HG03521 (cell line): ENCODE measurements around the gene SERPINA6.
"Not testable (repeated sequence)": the region's sequence is repeated elsewhere in the genome, so short reads cannot be mapped to it uniquely, and the experiment has no call there.

Experiments
- ATAC-seq: cut with Tn5 transposase; IDR thresholded peaks from one replicate; pipeline ENCODE4 v1.9.1; 2021; ENCODE audit warnings: mild to moderate bottlenecking, moderate library complexity; ENCODE audit not compliant: unreplicated experiment

The SERPINA6 gene

GRCh38 chr14:94330432-94330831 is 7.3 kb upstream of the SERPINA6 start:
- no peak for ATAC-seq

GRCh38 chr14:94329857-94330256 is 6.7 kb upstream of the SERPINA6 start:
- no peak for ATAC-seq

- ATAC-seq: no peak
These were observed 5.1 kb upstream of the SERPINA6 start for GRCh38 chr14:94328196-94328595.

GRCh38 chr14:94321421-94322271 is 1.5 kb downstream of the SERPINA6 start:
- no peak for ATAC-seq

- ATAC-seq: no peak
These were observed 2.9 kb downstream of the SERPINA6 start for GRCh38 chr14:94320243-94320642.

- no peak for ATAC-seq
These were observed 5.9 kb downstream of the SERPINA6 start for GRCh38 chr14:94317259-94317658.

- no peak for ATAC-seq
These were observed 6.4 kb downstream of the SERPINA6 start for GRCh38 chr14:94316692-94317091.

- no peak for ATAC-seq
These were observed 8.2 kb downstream of the SERPINA6 start for GRCh38 chr14:94314890-94315289.

- ATAC-seq: no peak
These were observed 9.0 kb downstream of the SERPINA6 start for GRCh38 chr14:94313991-94314655.

GRCh38 chr14:94312481-94313246 is 10.5 kb downstream of the SERPINA6 start:
- no peak for ATAC-seq

- ATAC-seq: no peak
These were observed 12.9 kb downstream of the SERPINA6 start for GRCh38 chr14:94310248-94310647.

- no peak for ATAC-seq
These were observed 13.4 kb downstream of the SERPINA6 start for GRCh38 chr14:94309721-94310120.

- no peak for ATAC-seq
These were observed 15.6 kb downstream of the SERPINA6 start for GRCh38 chr14:94307410-94307992.

GRCh38 chr14:94306047-94306978 is 16.8 kb downstream of the SERPINA6 start:
- ATAC-seq: no peak

- no peak for ATAC-seq
These were observed 17.5 kb downstream of the SERPINA6 start for GRCh38 chr14:94305620-94306019.

- ATAC-seq: no peak
These were observed 18.9 kb downstream of the SERPINA6 start for GRCh38 chr14:94304243-94304642.

- ATAC-seq: no peak
These were observed 20.0 kb downstream of the SERPINA6 start for GRCh38 chr14:94303111-94303510.

- no peak for ATAC-seq
These were observed 25.0 kb downstream of the SERPINA6 start for GRCh38 chr14:94298130-94298529.

- not testable (repeated sequence) for ATAC-seq
These were observed 27.0 kb downstream of the SERPINA6 start for GRCh38 chr14:94296181-94296545.
